GM21723 (cell line): Measurements from ENCODE around the gene KBTBD13.
"Not testable (repeated sequence)": the region's sequence is repeated elsewhere in the genome, so short reads cannot be mapped to it uniquely, and the experiment has no call there.

Experiments
- ATAC-seq: cut with Tn5 transposase; IDR thresholded peaks from one replicate; pipeline ENCODE4 v1.9.1; 2021; ENCODE audit warnings: mild to moderate bottlenecking, moderate library complexity; ENCODE audit not compliant: unreplicated experiment

KBTBD13 gene

DNA sequence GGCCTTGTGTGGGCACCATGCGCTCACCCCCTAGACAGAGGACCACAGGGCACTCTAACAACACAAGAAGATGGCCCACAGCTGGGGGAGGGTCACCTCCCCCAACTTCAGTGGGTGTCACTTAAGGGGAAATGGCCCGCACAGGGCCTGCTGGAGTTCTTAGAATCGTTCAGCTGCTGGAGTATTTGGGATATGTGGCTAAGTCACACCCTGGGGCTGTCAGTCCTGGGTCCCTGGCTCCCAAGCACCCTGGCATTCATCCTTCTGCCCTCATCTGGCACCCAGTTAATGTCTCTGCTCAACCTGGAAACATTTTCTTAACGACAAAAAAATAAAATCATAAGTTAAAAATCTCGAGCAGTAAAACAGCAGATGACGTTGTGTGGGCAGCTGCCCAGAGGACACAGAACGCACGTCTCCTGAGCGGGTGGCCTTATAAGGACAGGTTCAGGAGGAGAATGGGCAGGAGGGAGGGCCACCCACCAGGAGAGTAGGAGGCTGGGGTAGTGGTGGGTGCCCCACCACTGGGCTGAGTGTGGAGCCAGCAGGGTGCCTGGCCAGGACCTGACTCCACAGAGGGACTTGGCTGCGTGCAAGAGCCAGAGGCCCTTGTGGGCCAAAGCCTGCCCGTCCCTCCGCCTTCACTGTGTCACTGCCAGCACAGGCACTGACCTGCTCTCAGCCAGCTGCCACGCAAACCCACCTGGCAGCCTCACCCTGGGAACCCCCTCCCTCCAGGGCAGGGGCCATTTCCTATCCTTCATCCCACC is 11.5 kb downstream of the KBTBD13 start:
- no peak for ATAC-seq

DNA sequence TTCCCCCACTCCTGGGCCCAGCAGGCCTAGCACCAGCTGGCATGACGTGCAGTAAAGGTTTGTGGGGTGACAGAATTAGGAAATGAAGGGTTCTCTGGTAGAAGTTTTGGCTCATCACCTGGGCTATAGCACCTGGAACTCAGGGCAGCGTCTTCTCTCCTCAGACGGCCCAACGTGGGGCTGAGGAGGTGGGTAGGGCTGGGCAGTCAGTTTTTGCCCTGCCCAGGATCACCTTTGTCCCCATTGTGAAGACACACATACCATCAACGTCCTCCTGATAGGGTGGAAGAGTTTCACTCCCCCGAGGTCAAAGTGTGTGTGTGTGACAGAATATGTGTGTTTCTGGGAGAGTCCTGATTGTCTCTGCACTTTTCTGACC is 12.1 kb downstream of the KBTBD13 start:
- no peak for ATAC-seq

DNA sequence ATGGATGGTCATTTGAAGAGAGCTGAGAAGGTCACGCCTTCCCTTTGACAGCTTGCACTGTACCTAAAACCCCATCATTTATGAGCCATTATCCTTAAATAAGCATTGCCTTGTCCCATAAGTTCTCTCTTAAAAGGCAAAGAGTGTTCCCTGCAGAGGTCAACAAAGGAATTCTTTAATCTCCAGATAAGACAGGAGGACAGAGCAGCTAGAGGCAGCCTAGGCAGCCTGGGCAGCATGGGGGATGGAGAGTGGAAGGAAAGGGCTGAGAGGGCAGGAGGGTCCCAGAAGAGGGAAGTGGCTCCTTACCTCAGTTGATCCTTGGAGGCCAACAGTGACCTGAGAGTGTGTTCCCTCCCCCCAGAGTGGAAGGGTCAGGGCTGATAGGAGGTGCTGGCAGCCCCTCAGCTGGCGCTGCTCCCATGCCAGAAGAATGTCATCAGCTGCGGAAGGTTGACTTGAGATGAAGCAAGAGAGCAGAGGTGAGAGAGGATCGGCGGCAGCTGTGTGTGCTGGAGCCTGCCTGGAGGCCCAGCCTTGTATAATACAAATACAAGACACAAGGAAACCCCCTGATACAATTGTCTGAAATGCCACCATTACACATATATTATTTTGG is 12.8 kb downstream of the KBTBD13 start:
- ATAC-seq = no peak

DNA sequence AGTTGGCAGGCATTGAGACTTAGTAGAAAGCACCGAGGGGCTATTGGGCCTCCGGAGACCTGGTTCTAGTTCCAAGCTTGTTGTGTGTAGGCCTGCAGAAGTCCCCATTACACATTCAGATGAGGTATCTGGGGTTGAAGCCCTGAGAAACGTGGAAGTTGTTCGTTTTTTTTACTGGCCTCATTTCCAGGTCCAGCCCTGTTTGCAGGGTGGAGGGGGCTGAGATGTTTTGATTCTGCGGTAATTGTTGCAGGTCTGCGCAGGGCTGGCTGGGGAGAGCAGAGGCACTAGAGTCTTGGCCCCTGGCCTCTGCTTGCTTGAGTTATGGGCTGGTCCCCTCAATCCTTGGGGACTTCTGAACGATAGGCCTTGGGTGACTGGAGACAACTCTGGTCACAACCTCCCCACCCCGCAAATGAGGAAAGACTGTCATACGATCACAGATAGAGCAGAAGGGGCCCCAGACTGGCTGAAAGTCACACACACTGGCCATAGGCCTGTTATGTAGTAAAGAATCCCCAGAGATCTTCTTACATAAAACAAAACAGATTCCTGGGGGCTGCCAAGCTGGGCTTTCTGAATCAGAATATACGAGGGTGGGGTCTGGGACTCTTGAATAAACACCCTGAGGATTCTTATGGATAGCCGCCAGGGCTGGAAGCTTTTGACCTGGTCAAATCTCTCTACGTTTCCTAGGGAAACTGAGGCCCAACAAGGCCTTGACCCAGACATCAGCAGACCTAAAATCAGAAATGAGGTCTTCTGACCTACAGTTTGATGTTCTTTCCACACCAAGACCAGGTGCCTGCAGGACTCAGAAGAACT is 15.6 kb downstream of the KBTBD13 start:
- ATAC-seq = no peak

DNA sequence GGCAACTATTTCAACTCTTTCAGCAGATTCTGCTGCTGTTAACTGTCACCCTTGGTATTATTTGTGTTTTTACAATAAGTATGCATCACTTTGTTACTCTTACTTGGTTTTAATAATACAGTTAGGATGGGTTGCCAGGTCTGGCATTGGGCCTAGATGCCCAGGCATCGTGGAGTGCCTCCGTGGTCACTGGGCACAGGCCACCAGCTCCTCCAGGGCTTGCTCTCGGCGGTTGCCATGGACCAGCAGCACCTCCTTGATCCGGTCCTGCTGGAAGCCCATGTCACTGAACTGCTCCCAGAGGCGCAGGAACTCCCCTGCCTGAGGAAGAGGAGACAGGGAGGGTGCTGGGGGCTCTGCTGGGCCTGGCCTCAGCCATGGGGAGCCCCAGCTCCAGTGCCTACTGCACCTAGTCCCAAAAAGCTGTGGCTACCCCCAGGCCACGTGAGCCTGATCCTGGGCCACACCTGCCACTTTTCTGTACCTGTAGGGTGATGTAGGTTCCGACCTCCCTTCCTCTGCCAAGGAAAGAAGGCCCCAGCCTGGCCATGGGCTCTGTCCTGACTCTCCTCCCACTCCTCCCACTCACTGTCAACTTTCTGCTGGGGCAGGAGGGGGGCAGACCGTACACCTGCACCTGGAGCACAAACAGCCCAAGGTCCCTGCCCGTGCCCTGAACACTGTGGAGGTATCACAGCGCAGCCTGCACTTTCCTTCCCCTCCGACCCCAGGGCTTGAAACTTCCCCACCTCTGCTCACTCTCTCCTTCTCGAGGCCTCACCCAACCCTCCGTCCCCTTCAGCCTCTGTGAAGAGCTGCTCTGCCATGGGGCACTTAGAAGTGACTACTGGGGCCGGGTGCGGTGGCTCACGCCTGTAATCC is 16.6 kb downstream of the KBTBD13 start:
- ATAC-seq = no peak

DNA sequence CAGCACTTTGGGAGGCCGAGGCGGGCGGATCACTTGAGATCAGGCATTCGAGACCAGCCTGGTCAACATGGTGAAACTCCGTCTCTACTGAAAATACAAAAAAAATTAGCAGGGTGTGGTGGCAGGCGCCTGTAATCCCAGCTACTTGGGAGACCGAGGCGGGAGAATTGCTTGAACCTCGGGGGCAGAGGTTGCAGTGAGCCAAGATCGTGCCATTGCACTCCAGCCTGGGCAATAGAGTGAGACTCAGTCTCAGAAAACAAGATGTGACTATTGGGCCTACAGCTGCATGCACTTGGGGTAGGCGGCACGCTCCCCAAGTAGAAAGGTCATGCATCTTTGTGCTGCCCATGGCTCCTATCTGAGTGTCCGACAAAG is 17.2 kb downstream of the KBTBD13 start:
- not testable (repeated sequence) for ATAC-seq

DNA sequence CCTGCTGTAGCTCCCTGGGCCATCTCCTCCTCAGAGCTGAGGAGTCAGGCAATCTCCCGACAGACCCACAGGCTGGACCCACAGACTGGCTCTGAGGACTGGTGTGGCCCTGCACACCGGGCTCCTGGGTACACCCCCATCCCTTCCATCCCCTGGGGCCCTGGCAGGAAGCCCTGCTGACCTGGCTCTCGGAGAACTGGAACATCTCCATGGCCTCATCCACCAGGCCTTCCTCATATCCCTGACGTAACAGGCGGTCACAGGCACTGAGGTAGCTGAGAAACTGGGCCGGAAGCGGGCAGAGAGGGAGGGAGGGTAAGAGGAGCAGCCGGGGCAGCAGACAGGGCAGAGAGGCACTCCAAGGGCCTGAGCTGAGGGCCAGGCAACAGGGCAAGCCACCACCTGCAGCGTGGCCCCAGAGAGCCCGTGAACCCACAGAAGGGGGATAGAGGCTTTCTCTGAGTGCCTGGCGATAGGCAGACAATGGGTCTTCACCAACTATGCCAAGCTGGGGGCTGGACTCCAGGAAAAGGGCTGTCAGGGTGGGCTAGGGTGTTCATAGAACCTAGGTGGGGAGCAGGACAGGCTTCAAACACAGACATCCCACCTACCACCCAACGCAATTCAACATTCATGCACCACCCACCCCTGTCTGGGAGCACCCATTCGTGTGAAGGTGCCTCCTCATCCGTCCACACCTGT is 17.9 kb downstream of the KBTBD13 start:
- no peak for ATAC-seq

DNA sequence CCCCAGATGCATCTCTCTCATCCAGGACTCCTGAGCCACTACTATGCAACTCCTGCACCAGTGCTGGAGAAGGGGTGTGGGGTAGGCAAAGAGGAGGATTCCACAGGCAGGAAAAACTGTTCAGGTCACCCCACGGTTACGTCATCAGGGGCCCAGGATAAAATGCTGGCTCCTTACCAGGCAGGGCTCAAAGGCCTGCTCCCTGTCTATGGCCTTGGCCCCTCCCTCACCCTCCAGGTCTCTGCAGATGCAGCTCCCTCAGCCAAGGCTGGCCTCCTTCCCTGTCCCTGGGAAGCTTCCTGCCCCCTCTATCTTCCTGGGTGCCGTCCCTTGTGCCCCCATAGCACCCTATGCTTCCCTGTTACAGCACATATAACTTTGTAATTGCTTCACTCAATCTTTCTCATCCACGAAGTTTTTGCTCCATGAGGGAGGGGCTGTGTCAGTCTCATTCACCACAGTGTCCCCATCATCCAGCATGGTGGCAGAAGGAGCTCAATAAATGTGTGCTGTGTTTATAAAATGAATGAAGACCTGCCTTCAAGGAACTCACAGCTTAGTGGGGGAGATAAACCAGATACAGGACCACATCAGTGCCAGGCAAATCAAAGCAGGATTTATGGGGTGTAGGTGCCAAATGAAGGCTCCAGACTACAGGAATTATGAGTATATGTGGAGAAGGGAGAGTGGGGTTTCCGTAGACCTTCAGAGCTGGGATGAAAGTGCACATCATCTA is 18.6 kb downstream of the KBTBD13 start:
- ATAC-seq = no peak

DNA sequence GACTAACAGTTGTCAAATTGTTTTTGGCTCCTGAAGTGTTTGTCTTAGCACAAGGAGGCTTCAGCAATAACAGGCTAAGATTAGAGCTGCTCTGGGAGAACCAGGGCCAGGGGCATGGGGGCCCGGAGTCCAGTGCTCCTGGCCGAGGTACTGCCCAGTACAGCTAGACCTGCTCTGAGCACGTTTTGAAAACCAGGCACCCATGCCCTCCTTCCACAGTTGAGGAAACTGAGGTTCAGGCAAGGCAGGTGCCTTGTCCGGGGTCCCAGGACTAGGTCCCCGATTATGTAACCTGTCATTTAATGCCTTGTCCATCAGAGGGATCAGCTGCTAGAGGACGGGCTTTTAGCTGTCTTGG is 19.2 kb downstream of the KBTBD13 start:
- no peak for ATAC-seq

DNA sequence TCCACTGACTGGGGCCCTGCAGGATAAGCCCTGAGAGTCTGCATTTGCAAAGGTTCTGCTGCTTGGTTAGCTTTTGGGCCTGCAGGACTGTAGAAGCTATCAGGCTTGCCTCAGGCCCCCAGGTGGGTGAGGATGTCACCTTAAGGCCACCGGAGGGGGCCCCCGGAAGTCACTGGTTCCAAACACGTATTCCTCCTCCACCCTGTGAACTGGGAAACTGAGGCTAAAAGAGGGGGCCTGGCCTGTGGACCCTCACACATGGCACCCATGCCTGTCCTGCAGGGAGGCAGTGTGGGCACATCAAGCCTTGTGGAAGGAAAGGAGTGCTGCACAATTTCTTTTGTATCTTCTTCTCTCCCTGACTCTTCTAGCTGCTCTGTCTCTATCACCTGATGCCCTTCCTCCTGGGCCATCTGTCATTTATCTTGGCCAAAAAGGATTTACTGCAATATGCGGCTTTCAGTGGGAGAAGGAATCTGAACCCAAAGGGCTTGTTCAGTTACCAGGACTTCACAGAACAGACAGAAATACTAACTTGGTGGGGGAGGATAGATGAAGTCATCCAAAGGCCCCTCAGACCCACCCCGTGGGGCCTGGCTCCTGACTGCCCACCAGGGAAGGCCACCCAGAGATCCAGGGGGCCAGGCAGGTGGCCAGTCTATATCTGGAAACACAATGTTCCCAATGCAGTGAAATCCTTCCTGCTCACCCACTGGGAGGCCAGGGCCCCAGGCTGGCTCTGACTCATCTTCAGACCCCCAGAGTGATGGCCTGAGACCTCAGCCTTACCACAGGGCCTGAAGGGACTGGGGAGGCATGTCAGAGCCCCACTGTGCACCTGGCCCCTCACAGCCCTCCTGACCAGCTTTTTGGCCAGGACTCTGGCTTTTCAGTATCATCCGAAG is 20.2 kb downstream of the KBTBD13 start:
- ATAC-seq = no peak

DNA sequence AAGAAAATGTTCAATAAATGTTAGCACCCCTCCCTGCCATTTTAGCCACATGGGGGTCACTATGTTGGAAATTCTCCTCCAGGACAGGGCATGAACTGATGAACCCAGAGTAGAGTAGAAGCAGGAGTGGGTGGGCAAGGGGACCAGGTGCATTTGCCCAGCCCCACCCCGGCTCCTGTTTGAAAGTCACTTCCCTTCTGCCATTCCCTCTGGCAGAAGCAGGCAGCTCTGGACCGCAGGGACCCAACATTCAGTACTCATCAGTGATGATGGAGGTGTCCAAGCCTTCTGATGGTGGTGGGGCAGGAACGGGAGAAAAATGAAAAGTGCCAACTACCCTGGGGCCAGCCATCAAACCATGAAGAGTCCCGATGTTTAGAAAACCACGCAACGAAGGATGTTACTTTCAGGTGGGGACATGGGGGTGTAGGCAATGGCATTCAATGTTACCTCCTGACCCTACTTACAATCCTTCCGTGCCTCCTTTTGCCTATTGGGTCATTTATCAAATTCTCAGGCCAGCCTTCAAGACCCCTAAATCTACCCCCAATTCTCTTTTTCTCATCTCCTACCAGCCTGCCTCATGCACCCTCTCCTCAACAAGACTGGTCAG is 21.2 kb downstream of the KBTBD13 start:
- no peak for ATAC-seq

DNA sequence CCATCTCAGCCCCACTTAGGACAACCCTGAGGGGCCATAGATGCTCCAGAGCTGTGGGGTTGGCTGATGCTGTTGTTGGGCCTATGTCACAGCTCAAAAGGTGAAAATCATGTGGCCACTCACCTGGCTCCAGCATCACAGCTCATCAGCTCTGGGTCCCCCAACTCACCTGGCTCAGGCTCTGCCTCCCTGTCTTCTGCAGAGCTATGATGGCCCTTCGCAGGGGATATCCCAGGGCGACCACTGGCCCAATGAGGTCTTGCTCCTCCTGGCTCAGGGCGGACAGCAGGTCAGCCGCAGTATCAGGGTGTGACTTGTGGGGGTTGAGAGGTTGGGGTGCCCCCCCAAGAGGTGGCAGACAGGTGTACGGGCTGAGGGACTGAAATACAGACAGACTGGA is 22.8 kb downstream of the KBTBD13 start:
- ATAC-seq = no peak

DNA sequence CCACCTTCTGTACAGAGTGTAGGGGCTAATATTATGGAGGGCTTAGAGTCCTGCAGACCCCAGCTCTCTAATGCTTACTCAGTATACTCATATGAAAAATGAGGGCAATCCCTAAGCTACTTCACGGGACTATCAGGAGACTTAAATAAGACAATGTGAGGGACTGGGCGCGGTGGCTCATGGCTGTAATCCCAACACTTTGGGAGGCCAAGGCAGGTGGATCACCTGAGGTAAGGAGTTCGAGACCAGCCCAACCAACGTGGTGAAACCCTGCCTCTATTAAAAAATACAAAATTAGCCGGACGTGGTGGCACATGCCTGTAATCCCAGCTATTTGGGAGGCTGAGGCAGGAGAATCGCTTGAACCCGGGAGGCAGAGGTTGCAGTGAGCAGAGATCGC is 23.3 kb downstream of the KBTBD13 start:
- not testable (repeated sequence) for ATAC-seq

DNA sequence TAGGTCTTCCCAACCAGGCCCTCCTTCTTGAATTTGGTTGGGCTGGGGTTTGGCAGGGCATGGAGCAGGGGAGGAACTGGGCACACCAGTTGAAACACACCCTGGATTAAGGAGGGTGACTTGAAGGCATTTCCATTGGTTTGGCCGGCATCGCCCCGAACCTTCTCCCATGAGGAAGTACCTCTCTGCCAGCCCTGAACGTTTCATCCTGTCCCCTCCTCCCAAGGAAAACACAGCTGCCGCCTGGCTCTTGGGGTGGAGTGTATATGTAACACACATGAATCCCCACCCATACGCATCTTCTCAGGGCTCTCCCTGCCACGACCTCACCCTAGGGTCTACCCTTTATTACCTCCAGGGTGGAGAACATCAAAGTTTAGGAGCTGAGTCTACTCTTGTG is 23.9 kb downstream of the KBTBD13 start:
- no peak for ATAC-seq

DNA sequence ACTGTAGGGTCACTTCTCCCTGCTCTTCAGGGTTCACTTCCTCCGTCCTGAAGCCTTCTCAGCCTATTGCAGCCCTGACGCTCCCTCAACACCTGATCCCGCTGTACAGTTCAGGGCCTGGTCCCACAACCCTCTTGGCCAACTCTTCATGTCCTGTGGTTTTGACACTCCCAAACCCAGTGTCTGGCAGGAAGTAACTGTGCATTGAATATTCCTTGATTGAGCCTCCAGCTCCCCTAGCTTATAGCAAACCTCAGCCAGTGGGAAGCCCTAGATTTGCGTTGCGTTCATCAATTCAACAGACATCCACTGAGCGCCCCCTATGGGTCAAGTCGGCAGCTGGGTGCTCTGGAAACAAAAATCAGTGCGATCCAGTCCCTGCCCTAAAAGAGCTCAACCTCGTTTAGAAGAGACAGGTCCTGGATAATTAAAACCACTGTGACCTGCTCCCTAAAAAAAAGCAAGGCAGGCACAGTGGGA is 24.9 kb downstream of the KBTBD13 start:
- ATAC-seq = no peak

DNA sequence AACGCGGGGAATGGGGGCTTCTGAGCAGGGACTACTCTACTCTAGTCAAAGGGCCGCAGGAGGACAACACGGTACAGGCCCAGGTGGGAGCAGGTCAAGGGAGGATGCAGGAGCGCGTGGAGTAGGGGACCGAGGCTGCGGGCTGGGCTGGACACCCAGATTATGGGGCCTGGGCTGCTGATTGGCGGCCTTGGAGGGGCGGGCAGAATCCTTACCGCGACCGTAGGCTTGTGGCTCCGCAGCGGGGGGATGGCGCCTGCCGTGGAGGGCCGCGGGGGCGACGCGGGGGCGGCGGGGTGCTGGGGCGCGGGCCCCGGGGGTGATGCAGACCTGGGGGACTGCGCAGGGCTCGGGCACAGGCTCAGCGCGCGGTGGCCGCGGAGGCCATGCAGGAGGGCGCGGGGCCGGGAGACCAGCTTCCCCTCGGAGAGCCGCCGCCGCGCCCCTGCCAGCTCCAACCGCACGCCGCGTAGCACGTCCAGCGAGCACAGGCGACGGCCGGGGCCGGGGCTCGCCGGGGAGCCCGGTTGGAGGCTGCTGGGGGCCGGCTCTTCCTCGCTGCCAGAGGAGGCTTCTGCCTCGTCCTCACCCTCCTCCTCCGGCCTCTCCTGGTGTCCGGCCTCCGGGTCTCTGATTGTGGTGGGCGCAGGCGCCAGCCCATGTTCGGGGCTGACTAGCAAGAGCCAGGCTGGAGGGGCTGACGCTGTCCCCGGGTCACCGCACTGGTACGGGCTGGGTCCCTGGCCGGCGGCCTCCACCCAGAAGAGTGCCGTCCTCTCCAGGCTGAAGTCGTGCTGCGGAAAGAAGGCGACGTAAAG is 25.6 kb downstream of the KBTBD13 start:
- ATAC-seq = no peak

DNA sequence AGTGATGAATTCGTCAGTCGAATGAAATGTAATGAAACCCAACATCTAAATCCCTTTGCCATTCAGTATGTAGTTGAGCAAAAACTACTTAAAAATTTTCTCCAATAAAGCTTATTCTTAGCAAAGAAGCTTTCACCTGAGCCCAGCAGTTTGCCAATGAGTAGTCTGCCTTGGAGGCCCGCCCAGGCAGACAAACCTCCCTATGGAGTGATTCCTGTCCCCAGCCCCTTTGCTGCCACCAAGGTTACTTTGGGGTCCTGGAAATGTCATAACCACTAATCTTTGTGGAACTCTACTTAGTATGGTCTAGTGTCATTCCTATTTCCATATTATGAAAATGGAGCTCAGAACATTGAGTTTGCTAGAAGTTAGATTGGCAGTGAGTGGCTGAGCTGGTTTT is 26.4 kb downstream of the KBTBD13 start:
- no peak for ATAC-seq
